ENCODE results near the gene TMEM126A.
A peak's percentile ranks its signal among the peaks of the same experiment; 100 is the strongest.
"Not testable (repeated sequence)": the region's sequence is repeated elsewhere in the genome, so short reads cannot be mapped to it uniquely, and the experiment has no call there.

The TMEM126A gene

DNA sequence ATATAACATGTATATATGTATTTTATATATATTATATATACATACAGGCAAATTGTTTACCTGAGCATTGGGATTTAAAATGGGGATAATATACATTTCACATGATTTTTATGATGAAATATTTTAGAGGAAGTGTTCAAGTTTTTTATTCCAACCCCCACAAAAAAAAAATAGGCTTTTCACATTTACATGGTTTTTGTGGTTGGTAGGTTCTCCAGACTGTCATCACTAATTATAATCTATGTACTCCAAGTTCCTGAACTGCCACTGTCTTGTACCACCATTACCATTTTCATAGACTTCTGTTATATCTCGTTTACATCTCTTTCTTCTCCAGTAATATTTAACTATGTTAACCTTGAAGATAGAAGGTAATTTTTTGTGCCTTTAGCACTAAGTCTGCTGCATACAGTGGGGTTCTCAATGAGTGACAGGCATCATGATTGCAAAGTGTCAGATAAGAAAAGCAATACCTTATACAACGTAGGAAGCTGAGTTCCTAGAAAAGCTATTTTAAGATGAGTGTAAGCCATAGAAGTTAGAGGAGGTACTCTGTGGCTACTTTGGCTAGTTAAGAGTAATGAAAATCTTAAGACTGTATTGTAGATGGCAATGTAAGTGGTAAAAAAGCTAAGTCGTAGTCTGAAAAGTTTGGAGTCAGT is 5.2 kb downstream of the TMEM126A start:
- DNase-seq (ENCODE audit: extremely low read depth, insufficient read length): no peak
- TF ChIP-seq, protein P1, sequence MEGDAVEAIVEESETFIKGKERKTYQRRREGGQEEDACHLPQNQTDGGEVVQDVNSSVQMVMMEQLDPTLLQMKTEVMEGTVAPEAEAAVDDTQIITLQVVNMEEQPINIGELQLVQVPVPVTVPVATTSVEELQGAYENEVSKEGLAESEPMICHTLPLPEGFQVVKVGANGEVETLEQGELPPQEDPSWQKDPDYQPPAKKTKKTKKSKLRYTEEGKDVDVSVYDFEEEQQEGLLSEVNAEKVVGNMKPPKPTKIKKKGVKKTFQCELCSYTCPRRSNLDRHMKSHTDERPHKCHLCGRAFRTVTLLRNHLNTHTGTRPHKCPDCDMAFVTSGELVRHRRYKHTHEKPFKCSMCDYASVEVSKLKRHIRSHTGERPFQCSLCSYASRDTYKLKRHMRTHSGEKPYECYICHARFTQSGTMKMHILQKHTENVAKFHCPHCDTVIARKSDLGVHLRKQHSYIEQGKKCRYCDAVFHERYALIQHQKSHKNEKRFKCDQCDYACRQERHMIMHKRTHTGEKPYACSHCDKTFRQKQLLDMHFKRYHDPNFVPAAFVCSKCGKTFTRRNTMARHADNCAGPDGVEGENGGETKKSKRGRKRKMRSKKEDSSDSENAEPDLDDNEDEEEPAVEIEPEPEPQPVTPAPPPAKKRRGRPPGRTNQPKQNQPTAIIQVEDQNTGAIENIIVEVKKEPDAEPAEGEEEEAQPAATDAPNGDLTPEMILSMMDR (IDR thresholded peaks at IDR 0.05; ENCODE audit: insufficient read depth, low read length, poor library complexity, severe bottlenecking): no peak
- H3K27me3 ChIP-seq (replicated peaks; ENCODE audit: control insufficient read depth, insufficient read depth, low read length): no peaks in the 10 kb centered on the region
- H3K36me3 ChIP-seq (ENCODE audit: control insufficient read depth, insufficient read depth, low read length): peaks cover 3% of the 10 kb centered on the region
- H3K4me3 ChIP-seq (replicated peaks; ENCODE audit: low read depth, low read length): no peak overlapping the region

DNA sequence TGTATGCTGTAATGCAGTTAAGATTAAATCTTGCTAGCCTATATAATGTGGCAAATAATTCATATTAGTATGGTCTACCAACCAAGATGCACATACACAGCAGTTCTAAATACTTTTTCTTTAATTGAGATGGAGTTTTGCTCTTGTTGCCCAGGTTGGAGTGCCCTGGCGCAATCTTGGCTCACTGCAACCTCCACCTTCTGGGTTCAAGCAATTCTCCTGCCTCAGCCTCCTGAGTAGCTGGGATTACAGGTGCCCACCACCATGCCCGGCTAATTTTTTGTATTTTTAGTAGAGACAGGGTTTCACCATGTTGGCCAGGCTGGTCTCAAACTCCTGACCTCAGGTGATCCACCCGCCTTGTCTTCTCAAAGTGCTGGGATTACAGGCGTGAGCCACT is 6.6 kb downstream of the TMEM126A start:
- not testable (repeated sequence) for DNase-seq (ENCODE audit: extremely low read depth, insufficient read length); H3K4me3 ChIP-seq (replicated peaks; ENCODE audit: low read depth, low read length); H3K36me3 ChIP-seq (ENCODE audit: control insufficient read depth, insufficient read depth, low read length)

DNA sequence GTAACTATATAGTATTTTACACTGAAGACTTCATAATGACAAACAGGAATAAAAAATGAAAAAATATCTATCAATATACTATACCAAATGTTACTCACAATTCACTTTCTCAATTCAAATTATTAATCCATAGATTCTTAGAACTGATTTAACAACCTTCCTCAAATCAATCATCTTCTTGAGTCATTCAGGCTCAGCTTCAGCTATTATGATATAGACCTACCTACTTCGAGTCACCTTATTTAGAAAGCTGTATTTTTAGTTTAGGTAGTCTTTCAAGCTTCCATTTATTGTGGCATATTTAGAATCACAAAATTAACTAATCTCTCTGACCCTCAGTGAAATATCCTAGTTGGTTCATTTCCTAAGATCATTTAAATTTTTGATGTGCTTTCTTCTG is 9.0 kb downstream of the TMEM126A start:
- TF ChIP-seq, protein P1 (IDR thresholded peaks at IDR 0.05; ENCODE audit: insufficient read depth, low read length, poor library complexity, severe bottlenecking): no peak
- H3K36me3 ChIP-seq (ENCODE audit: control insufficient read depth, insufficient read depth, low read length): no peaks in the 10 kb centered on the region; the same call in none of the 2 replicates
- no peaks in the 10 kb centered on the region for H3K27me3 ChIP-seq (replicated peaks; ENCODE audit: control insufficient read depth, insufficient read depth, low read length)
- H3K4me3 ChIP-seq (replicated peaks; ENCODE audit: low read depth, low read length): no peak overlapping the region
- DNase-seq (ENCODE audit: extremely low read depth, insufficient read length): no peak

More for the DNA sequence above, 6.6 kb downstream of the TMEM126A start:
- H3K27me3 ChIP-seq (replicated peaks; ENCODE audit: control insufficient read depth, insufficient read depth, low read length): not testable (repeated sequence)

DNA sequence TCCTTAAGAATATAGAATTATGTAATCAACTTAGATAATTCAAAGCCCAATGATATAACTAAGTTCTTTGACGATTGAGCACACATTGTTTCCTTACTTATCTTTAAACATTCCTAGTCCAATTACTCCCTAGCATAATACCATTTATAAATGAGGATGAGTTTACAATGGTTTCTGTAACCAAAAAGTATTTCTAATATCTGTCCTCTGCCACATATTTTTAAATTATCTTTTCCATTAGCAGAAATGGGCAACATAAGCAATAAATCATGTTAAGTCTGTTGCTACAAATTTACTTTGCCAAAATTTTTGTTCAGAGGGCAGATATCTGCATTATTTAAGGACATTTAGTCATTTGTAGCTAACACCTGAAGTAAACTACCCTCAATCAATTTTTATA is 10.4 kb downstream of the TMEM126A start:
- TF ChIP-seq, protein P1 (IDR thresholded peaks at IDR 0.05; ENCODE audit: insufficient read depth, low read length, poor library complexity, severe bottlenecking): no peak
- no peaks in the 10 kb centered on the region; the same call in 1 of the 2 replicates for H3K36me3 ChIP-seq (ENCODE audit: control insufficient read depth, insufficient read depth, low read length)
- no peaks in the 10 kb centered on the region for H3K27me3 ChIP-seq (replicated peaks; ENCODE audit: control insufficient read depth, insufficient read depth, low read length)
- H3K4me3 ChIP-seq (replicated peaks; ENCODE audit: low read depth, low read length): no peak overlapping the region
- no peak for DNase-seq (ENCODE audit: extremely low read depth, insufficient read length)

DNA sequence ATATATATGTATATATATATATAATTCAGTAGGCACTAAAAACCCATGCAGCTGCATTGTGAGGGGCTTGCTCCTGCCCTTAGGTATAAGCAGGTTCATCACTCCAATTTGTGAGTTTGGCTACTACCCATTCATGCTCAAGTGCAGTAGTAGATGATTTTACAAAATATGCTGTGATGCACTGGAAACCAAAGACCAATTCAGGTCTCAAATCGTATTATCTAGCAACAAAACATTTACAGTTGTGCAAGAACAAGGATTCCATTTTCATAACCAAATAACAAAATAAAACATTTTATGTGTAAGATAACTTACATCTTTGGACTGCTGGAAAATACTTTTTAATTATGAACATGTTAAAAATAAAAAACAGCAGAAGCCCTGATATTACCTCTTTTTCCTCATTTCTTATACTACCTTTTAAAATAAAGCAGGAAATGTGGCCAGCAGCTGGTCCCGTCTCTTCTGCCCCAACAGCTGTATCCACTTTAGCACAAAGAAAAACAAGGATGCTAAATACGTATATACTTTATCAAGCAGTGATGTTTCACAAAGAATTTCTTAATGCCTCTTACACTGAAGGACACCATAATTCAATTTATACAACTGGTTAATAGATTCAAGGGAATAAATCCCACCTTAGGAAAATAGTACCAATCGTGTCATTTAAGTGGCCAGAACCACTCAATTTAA is 14.4 kb downstream of the TMEM126A start:
- no peak for DNase-seq (ENCODE audit: extremely low read depth, insufficient read length)
- H3K36me3 ChIP-seq (ENCODE audit: control insufficient read depth, insufficient read depth, low read length): no peaks in the 10 kb centered on the region; the same call in none of the 2 replicates
- TF ChIP-seq, protein P1 (IDR thresholded peaks at IDR 0.05; ENCODE audit: insufficient read depth, low read length, poor library complexity, severe bottlenecking): no peak
- H3K4me3 ChIP-seq (replicated peaks; ENCODE audit: low read depth, low read length): peak overlapping the region; percentile 86
- H3K27me3 ChIP-seq (replicated peaks; ENCODE audit: control insufficient read depth, insufficient read depth, low read length): no peaks in the 10 kb centered on the region

DNA sequence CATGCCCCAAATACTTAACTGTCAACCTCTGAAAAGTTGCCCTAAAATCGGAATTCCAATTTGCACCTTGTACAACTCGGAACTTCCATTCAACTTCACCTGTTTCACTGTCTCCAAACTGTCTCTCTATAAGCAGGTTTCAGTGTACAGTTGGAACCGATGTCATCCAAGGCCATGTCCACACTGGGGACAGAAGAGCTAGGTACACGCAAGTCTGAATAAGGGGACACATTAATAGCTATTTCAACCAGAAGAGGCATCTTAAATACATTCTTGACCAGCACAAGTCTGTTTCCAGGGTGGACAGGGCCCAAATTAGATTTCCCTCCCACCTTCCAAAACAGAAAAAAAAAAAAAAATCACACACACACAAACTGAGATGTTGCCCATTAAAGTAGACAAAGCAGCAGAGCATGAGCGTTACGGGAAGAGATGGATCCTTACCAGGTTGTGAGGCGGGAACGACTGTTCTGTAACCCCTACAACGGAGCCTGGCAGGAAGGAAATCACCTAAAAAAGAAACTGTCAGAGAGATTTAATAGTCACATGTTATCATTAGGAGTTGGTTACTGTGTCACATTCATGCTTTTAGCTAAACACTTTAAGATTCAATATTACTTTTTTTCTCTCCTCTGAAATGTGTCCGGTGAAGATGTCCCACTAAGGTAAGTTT is 15.4 kb downstream of the TMEM126A start:
- H3K4me3 ChIP-seq (replicated peaks; ENCODE audit: low read depth, low read length): peak overlapping the region; percentile 86
- DNase-seq (ENCODE audit: extremely low read depth, insufficient read length): no peak
- no peaks in the 10 kb centered on the region for H3K27me3 ChIP-seq (replicated peaks; ENCODE audit: control insufficient read depth, insufficient read depth, low read length)
- H3K36me3 ChIP-seq (ENCODE audit: control insufficient read depth, insufficient read depth, low read length): no peaks in the 10 kb centered on the region; the same call in none of the 2 replicates
- TF ChIP-seq, protein P1 (IDR thresholded peaks at IDR 0.05; ENCODE audit: insufficient read depth, low read length, poor library complexity, severe bottlenecking): no peak
